Measurements from ENCODE around the gene TXLNA. TPM values are rescaled to one million over a fixed set of nuclear protein-coding genes. Genes with fewer than 3 reads are reported as not detected.

Gene TXLNA
- total RNA-seq, 6 donors from 2014 or later, result 29.3 to 57.5 (median 47.5) TPM

DNA sequence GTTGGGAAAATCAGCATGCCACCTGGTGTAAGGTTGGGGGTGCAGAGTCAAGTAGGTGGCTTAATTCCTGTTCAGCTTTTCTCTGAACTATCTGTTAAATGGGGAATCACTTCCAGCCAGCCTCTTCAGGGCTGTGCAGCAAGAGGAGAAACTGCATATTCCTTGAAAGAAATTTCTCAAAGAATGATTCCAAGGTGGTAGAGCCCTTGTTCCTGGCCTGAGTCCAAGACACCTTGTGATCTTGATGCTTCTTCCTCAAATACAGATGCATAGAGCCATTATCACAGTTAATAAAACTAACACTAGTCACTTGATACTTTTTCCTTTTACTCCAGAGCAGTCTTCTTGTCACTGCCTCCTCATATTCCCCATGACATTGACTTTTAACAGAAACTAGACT is 5.2 kb downstream of the TXLNA start:
- no peaks in the 10 kb centered on the region for H3K27me3 ChIP-seq
- H3K4me3 ChIP-seq, result no peak overlapping the region
- ATAC-seq (ENCODE audit: low FRiP score in 2 of 2), result no peak
- peaks cover 24 to 81% (median 59%) of the 10 kb centered on the region in 4 donors for H3K36me3 ChIP-seq
- peaks cover 28 to 48% (median 37%) of the 10 kb centered on the region in 4 donors for H3K4me1 ChIP-seq
- TF ChIP-seq, protein P1, sequence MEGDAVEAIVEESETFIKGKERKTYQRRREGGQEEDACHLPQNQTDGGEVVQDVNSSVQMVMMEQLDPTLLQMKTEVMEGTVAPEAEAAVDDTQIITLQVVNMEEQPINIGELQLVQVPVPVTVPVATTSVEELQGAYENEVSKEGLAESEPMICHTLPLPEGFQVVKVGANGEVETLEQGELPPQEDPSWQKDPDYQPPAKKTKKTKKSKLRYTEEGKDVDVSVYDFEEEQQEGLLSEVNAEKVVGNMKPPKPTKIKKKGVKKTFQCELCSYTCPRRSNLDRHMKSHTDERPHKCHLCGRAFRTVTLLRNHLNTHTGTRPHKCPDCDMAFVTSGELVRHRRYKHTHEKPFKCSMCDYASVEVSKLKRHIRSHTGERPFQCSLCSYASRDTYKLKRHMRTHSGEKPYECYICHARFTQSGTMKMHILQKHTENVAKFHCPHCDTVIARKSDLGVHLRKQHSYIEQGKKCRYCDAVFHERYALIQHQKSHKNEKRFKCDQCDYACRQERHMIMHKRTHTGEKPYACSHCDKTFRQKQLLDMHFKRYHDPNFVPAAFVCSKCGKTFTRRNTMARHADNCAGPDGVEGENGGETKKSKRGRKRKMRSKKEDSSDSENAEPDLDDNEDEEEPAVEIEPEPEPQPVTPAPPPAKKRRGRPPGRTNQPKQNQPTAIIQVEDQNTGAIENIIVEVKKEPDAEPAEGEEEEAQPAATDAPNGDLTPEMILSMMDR (IDR thresholded peaks at IDR 0.05), result no peak
- TF ChIP-seq POLR2A (IDR thresholded peaks at IDR 0.05), result no peak
- no peak for TF ChIP-seq EP300 (IDR thresholded peaks at IDR 0.05)
- no peak for TF ChIP-seq POLR2AphosphoS5 (IDR thresholded peaks at IDR 0.05)
- no peak overlapping the region for H3K27ac ChIP-seq
- no peaks in the 10 kb centered on the region for H3K9me3 ChIP-seq
- DNase-seq, result no peak

DNA sequence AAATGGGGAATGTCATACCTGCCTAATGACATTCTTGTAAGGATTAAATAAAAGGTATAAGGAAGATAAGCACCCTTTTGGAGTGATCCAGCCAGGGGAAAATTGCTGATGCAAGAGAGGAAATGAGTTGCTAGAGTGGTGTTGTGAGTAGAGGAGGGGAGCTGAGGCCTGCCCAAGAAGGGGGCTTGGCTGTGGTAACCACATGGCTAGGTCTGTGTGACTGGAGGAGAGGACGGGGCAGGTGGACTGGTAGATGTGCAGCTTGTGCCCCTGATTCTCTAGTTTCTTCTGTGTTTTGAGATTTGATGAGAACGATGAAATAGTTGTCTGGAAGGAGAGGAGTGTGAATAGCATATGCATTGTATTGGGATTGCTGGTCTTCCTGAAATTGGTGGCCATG is 6.6 kb downstream of the TXLNA start:
- no peak for ATAC-seq (ENCODE audit: low FRiP score in 2 of 2)
- WGBS, 2 donors, result 88 to 98% methylated on average over 2 of the region's 2 CpGs
- Histone ChIP-seq H3K36me3 (peaks cover 39 to 95% (median 73%) of the 10 kb centered on the region in 4 donors), H3K4me1 (peaks cover 21 to 36% (median 30%) of the 10 kb centered on the region in 4 donors), H3K27ac (no peak overlapping the region), H3K9me3 (no peaks in the 10 kb centered on the region), H3K4me3 (no peak overlapping the region), H3K27me3 (no peaks in the 10 kb centered on the region)
- TF ChIP-seq, protein P1 (IDR thresholded peaks at IDR 0.05), result no peak
- no peak for TF ChIP-seq EP300 (IDR thresholded peaks at IDR 0.05)
- TF ChIP-seq POLR2A (IDR thresholded peaks at IDR 0.05), result no peak
- TF ChIP-seq POLR2AphosphoS5 (IDR thresholded peaks at IDR 0.05), result no peak
- no peak for DNase-seq

DNA sequence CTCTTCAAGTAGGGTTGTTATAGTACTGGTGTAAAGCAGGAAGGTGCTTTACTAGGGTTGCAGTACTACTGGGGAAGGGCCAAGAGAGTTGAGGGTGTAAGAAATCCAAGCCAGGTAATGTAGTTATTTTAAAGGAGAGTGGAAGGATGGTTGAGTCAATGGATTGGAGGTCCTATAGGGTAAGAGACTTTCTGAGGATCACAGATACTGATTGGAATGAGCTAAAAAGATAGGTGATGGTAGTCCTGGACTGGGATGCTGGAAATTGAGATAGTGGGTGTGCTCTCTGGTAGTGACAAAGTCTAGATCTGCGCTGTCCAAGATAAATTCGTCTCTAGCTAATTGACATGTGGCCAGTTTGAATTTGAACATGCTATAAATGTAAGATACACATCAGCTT is 7.0 kb downstream of the TXLNA start:
- H3K4me1 ChIP-seq, result peaks cover 17 to 32% (median 26%) of the 10 kb centered on the region in 4 donors
- H3K4me3 ChIP-seq, result no peak overlapping the region
- peaks cover 43 to 95% (median 76%) of the 10 kb centered on the region in 4 donors for H3K36me3 ChIP-seq
- no peaks in the 10 kb centered on the region for H3K9me3 ChIP-seq
- DNase-seq, result no peak
- 90 to 91% methylated on average over 2 of the region's 2 CpGs for WGBS, 2 donors
- no peak for ATAC-seq (ENCODE audit: low FRiP score in 2 of 2)
- no peak for TF ChIP-seq POLR2AphosphoS5 (IDR thresholded peaks at IDR 0.05)
- no peak for TF ChIP-seq EP300 (IDR thresholded peaks at IDR 0.05)
- TF ChIP-seq, protein P1 (IDR thresholded peaks at IDR 0.05), result no peak
- TF ChIP-seq POLR2A (IDR thresholded peaks at IDR 0.05), result no peak
- H3K27ac ChIP-seq, result no peak overlapping the region
- H3K27me3 ChIP-seq, result no peaks in the 10 kb centered on the region

DNA sequence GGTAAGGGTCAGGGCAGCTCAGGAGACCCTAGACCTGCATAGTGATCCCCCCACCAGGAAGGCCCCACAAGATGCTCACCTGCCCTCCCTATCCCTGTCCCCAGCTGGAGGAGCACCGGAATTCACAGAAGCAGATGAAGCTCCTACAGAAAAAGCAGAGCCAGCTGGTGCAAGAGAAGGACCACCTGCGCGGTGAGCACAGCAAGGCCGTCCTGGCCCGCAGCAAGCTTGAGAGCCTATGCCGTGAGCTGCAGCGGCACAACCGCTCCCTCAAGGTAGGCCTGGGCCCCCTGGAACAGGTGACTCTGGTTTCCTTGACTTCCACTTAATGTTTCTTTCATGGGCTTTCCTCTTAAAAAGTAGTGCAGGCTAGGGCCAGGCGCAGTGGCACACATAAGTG is 8.4 kb downstream of the TXLNA start:
- Histone ChIP-seq H3K4me3 (no peak overlapping the region), H3K4me1 (peaks cover 10 to 18% (median 15%) of the 10 kb centered on the region in 4 donors), H3K27me3 (no peaks in the 10 kb centered on the region), H3K9me3 (no peaks in the 10 kb centered on the region), H3K36me3 (peaks cover 54 to 98% (median 81%) of the 10 kb centered on the region in 4 donors), H3K27ac (no peak overlapping the region)
- TF ChIP-seq POLR2A (IDR thresholded peaks at IDR 0.05), result no peak
- TF ChIP-seq, protein P1 (IDR thresholded peaks at IDR 0.05), result no peak
- no peak for TF ChIP-seq EP300 (IDR thresholded peaks at IDR 0.05)
- TF ChIP-seq POLR2AphosphoS5 (IDR thresholded peaks at IDR 0.05), result no peak
- ATAC-seq (ENCODE audit: low FRiP score in 2 of 2) (no peak), DNase-seq (no peak)
- WGBS, 2 donors, result 98 to 99% methylated on average over 9 of the region's 9 CpGs

- Histone ChIP-seq H3K9me3 (no peaks in the 10 kb centered on the region), H3K27ac (no peak overlapping the region), H3K36me3 (peaks cover 75 to 100% (median 94%) of the 10 kb centered on the region in 4 donors), H3K27me3 (no peaks in the 10 kb centered on the region), H3K4me1 (peaks cover 0 to 9% (median 0%) of the 10 kb centered on the region in 4 donors), H3K4me3 (no peak overlapping the region)
- TF ChIP-seq, protein P1 (IDR thresholded peaks at IDR 0.05), result no peak
- TF ChIP-seq POLR2AphosphoS5 (IDR thresholded peaks at IDR 0.05) (no peak), POLR2A (IDR thresholded peaks at IDR 0.05) (no peak), EP300 (IDR thresholded peaks at IDR 0.05) (no peak)
- DNase-seq (no peak), ATAC-seq (ENCODE audit: low FRiP score in 2 of 2) (no peak)
- 89% methylated on average over 8 of the region's 8 CpGs for WGBS, 2 donors
Measured at GRCh38 chr1:32192220-32192948, 12.9 kb downstream of the TXLNA start.

All from upper lobe of left lung (tissue), 6 donors.